ENCODE data around the gene CDSN.
A peak's percentile ranks its signal among the peaks of the same experiment; 100 is the strongest.

The CDSN gene

GRCh38 chr6:31114970-31115849 lies 5.0 kb downstream of the CDSN start:
- no peak for DNase-seq

- no peak for DNase-seq
Observed at GRCh38 chr6:31114541-31114878, 5.7 kb downstream of the CDSN start, which contains the start of gene PSORS1C1. Gene PSORS1C1, plus strand, starts transcription at chr6:31114800. Its CDS starts 14,833 bp downstream, at chr6:31129633.

GRCh38 chr6:31113861-31114540 lies 6.2 kb downstream of the CDSN start:
- DNase-seq = no peak

- DNase-seq = no peak
Observed at GRCh38 chr6:31112478-31112877, 7.8 kb downstream of the CDSN start, which contains the start of gene C6orf15. Gene C6orf15, minus strand, starts transcription at chr6:31112575. Its CDS starts 20 bp downstream, at chr6:31112555.

DNA sequence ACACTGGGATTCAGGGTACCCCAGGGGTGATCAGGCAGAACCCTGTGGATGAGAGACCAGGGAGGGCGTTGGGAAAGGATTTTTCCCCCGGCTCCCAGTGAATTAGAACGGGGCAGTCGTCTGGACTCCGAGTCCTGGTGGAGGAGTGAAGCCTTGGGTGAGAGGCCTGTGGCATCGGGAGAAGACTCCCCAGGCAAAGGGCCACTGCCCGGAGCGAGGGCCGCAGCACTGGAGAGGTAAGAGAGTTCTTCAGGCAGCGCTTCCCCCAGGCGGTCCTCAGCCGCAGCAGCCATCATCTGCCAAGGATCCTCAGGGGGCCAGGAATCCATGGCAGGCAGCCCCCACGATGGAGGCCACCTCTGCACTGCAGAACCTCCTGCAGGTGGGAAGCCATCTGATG lies 8.5 kb downstream of the CDSN start:
- no peak for DNase-seq

GRCh38 chr6:31110825-31111582 lies 9.2 kb downstream of the CDSN start:
- no peak for DNase-seq

GRCh38 chr6:31107052-31107451 lies 13.2 kb downstream of the CDSN start:
- DNase-seq = no peak

DNA sequence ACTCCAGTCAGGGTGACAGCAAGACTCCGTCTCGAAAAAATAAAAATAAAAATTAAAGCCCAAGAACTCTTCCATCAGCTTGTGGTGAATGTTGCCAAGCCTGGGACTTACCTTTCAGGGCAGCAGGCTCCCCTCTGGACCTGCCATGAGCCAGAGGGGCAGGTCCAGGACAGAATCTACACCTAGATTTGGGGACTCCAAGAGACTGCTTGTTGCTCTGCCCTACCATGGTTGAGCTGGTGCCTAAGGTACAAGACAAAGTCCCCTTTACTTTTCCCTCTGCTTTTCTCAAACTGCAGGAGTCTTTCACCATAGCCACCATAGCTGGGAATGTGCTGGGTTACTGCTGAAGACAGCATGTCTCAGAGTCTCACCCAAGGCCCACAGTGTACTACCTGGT lies 17.1 kb downstream of the CDSN start:
- no peak for DNase-seq

DNA sequence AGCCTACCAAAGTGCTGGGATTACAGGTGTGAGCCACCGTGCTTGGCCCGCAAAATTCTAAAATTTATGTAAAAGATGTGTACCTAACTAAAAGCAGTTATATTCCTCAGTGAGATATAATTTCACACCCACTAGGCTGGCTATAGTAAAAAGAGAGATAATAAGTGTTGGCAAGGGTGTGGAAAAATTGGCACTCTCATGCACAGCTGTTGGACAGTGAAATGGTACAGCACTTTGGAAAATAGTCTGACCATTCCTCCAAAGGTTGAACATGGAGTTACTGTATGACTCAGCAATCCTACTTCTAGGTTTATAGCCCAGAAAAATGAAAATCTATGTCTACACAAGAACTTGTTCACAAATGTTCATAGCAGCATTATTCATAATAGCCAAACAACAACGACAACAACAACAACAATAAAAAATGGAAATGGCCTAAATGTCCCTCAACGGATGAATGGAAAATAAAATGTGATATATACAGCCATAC lies 21.8 kb downstream of the CDSN start:
- DNase-seq = no peak

DNA sequence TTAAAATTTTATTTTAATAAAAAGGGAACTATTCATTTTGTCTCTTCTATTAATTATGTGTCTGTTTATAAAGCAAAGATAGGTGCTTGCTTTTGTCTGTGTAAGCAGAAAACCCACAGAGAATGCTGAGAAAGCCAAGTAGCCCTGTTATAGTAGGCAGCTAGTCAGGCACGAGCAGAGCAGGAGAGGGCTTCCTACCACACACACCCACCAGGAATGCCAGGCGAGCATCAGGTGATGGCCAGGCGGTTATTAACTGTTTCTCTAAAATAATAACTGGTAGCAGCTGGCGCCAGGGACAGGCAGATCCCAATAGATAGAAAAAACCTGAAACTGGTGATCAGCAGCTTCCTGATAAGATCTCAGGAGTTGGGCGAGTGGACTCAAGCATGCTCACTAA lies 23.6 kb downstream of the CDSN start:
- DNase-seq = no peak

DNA sequence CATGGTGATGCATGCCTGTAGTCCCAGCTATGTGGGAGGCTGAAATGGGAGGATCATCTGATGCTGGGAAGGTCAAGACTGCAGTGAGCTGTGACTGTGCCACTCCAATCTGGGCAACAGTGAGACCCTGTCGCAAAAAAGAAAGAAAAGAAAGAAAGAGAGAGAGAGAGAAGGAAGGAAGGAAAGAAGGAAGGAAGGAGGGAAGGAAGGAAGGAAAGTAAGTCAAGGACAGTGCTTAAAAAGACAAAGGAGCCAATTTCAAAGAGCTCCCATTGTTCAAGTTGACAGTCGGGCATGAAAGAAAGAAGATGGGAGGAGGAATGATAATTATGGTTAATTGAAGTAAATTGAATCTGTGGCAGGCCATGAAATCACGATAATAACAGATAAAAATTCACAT lies 24.0 kb downstream of the CDSN start:
- DNase-seq = no peak

DNA sequence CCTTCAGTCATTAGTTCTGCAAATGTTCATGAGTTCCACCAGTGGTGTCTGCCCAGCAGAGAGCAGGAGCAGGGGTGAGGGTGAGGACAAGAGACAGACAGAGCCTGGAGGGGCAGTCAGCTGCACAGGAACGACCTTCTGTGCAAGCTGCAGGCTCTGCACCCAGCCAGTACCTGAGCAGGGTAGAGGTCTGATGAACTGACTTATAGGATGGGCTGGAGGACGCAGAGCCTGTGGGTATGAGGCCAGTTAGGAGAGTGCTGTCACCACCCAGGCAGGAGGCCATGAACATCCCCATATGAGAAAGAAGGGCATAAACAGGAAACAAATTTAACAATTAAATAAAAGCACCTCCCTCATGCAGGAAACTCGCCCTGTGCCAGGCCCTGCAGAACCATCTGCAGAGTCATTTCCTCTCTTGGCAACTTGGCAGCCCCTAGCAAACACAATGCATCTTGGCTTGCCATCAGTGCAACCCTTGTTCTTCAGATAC lies 25.8 kb downstream of the CDSN start:
- no peak for DNase-seq

DNA sequence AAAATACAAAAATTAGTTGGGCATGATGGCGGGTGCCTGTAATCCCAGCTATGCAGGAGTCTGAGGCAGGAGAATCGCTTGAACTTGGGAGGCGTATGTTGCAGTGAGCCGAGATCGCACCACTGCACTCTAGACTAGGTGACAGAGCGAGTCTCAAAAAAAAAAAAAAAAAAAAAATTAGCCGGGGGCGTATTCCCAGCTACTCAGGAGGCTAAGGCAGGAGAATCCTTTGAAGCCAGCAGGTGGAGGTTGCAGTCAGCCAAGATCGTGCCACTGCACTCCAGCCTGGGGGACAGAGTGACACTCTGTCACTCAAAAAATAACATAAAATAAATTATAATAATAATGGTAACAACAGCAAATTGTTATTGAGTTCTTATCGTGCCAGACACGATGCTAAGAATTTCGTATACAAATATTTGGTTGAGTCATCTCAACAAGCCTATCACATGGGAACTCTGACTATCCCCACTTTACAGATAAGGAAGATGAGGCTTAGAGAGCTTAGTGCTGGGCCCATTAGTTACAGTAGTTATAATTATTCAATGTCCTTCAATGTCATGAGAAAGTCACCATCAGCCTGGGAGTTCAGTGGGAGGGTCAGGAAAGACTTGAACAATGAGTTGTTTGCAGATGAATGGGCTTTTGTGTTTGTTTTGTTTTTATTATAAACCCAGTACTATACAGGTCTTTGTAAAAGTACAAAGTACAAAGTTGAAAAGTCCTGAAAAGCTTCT lies 27.3 kb downstream of the CDSN start:
- no peak for DNase-seq

DNA sequence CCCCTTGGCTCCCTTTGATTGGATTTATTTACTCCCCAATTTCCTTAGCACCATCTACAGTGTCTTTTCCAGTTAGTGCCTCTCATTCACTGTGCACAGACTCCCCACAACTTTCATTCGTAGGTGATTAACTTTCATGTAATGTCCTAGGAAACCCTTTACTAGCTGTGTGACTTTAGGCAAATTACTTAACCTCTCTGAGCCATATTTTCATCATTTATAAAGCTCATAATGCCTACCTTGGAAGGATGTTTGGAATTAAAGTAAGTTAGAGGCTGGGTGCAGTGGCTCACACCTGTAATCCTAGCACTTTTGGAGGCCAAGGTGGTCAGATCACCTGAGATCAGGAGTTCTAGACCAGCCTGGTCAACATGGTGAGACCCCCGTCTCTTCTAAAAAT lies 28.0 kb downstream of the CDSN start:
- DNase-seq = no peak

DNA sequence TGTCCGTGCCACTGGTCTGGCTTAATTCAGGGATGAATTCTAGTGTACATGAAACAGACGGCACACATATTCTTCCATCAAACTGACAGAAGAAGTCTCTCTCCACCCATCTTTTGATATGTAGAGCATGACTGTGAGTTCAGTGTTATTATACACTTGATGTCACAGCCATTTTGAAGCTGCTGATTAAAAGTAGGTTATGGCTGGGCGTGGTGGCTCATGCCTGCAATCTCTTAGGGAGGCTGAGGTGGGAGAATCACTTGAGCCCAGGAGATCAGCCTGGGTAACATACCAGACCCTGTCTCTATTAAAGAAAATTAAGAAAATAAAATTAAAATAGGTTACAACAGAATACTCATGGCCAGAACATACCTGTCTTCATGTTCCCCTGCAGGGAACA lies 28.6 kb downstream of the CDSN start:
- DNase-seq = no peak

- no peak for DNase-seq
Observed at GRCh38 chr6:31090973-31091364, 29.3 kb downstream of the CDSN start.

DNA sequence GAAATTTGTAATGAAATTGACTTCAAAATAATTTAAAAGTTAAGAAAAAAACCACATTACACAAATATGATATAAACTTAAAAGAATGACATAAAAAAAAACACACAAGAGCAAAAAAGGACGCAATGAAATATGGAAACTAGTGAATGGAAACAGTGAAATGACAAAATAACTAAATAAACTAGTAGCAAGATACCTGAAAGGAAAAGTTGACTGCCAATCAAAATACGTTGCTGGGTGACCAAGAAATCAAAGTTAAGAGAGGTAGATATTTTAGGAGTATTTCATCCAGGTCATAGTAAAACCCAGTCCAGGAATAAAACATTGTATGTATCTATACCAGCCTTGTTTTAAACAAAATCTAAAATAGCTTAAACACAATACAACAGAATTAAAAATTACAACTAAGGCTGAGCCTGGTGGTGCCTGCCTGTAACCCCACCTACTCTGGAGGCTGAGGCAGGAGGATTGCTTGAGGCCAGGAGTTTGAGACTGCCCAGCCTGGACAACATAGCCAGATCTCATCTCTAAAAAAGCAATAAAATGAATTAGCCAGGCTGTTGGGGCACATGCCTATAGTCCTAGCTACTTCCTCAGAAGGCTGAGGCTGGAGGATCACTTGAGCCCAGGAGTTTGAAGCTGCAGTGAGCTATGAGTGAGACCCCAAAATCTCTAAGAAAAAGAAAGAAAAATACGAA lies 29.8 kb downstream of the CDSN start:
- DNase-seq = no peak

DNA sequence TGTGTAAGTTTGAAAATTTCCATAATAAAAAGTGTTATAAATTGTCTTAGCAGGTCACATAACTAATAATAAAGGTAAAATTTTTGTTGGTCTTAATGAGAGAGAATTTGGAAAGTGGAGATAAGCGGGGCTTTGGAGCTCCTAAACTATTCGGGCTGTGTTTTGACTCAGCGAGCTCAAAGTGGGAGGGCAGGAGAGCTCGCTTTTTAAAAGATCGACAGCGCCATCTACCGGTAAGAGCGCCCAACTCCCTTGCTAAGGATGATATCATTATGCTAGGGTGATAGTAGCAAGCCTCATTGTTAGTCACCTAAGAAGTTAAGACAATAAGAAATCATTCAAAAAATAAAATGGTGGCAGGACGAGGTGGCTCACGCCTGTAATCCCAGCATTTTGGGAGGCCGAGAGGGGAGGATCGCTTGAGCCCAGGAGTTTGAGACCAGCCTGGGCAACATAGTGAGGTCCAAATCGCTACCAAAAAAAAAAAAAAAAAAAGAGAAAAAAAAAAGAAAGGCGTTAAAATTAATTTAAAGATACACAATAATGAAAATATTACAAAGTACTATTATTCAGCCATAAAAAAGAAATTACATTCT lies 32.7 kb downstream of the CDSN start:
- peak; percentile 89 for DNase-seq

GRCh38 chr6:31086788-31087440 lies 33.3 kb downstream of the CDSN start:
- DNase-seq = no peak

DNA sequence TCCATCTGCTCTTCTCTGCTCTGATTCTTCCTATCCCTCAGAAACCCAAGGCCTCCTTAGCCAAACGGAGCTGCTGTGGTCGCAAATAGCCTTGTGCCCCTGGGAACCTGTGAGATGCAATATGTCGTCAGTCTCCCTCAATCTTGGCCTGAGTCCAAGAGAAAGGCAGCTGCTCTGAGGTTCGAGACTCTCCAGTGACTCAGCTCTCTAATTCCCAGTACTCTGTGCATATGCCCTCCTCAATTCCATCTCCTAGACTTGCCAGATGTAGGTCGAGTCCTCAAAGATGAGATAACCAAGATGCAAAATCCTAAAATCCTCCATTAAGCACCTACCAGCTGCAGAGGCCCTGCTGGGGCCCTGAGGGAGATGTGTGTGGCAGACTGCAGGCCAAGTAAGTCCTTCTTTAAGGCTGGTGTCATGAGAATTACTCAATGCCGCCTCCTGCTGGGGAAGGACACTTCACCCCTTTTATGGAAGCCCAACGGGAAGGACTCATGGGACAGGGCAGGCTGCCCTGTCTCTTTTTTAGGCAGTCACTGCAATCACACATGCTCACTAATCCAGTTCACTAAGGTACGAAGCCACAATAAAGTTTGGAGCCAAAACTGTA lies 36.4 kb downstream of the CDSN start:
- peak; percentile 3 for DNase-seq
